HepG2 (cell line): ENCODE results near the gene CCBE1. TPM values are rescaled to one million over a fixed set of nuclear protein-coding genes. Genes with fewer than 3 reads are reported as not detected.

Experiments
- ATAC-seq: fragments of 200-7000 bp; cut with Tn5 transposase; 3 replicates; pipeline ENCODE4 v1.9.1; 2020; ENCODE audit warnings: mild to moderate bottlenecking, moderate library complexity
- BruUV-seq: library from RNA; stranded (reverse); fragments of 400-500 nt; replicated peaks from 2 replicates; lab custom pipeline; 2021; lab: Mats Ljungman, UMichigan
- CTCF ChIA-PET: fragments of 300-600 bp; formaldehyde crosslinking; extraction: SDS; loops from one replicate; lab custom pipeline; 2021; ENCODE audit warnings: low total read pairs, inconsistent platforms, low intra/inter-chr PET ratio; lab: Yijun Ruan, JAX
- POLR2A ChIA-PET: fragments of 350-600 bp; sonication (Branson Sonifier 250); formaldehyde crosslinking; loops from one replicate; lab custom pipeline; 2020; ENCODE audit warnings: antibody characterized with exemption, inconsistent platforms; lab: Yijun Ruan, JAX
- DNase-seq: peaks from one replicate; pipeline ENCODE4 v3.0.0-alpha.2; 2015; ENCODE audit warnings: low spot score
- FAIRE-seq: peaks from 3 replicates; lab custom pipeline; 2011; peaks lifted over from hg19 to GRCh38; lab: Jason Lieb, UNC
- H2AFZ ChIP-seq: one replicate; pipeline ENCODE4 v1.6.1; 2011; ENCODE audit warnings: low read length, inconsistent platforms
- H3K27ac ChIP-seq: fragments of 300-600 bp; 3 replicates; pipeline ENCODE4 v1.8.0; 2011; ENCODE audit warnings: mixed run types, mild to moderate bottlenecking, mixed read lengths, low read length, inconsistent platforms; ENCODE audit not compliant: insufficient read depth; ENCODE audit errors: extremely low read length
- H3K27me3 ChIP-seq, 2 experiments: fragments of 200-600 bp in 1 of 2; 2 replicates in 1 of 2; 3 replicates in 1 of 2; pipeline versions ENCODE4 v1.6.0 to v1.8.0; 2011; ENCODE audit warnings: low read length in 2 of 2, mild to moderate bottlenecking in 2 of 2, moderate library complexity in 2 of 2, inconsistent platforms in 1 of 2; ENCODE audit not compliant: insufficient read depth in 2 of 2, control insufficient read depth in 1 of 2
- H3K36me3 ChIP-seq, 2 experiments: fragments of 200-600 bp in 1 of 2; replicated peaks in 1 of 2; 2 replicates in 1 of 2; 3 replicates in 1 of 2; pipeline versions ENCODE4 v1.5.1 to v1.8.0; 2011; ENCODE audit warnings: low read length in 2 of 2, inconsistent platforms in 1 of 2; ENCODE audit not compliant: insufficient read depth in 2 of 2, control insufficient read depth in 1 of 2
- H3K4me1 ChIP-seq: 2 replicates; pipeline ENCODE4 v1.5.1; 2012; ENCODE audit warnings: low read length, inconsistent platforms; ENCODE audit not compliant: insufficient read depth
- H3K4me2 ChIP-seq: 2 replicates; pipeline ENCODE4 v1.6.0; 2011; ENCODE audit warnings: low read depth, low read length, inconsistent platforms
- H3K4me3 ChIP-seq, 3 experiments: fragments of 200-600 bp in 1 of 3; sonication (generic), shearing (Covaris generic) in 1 of 3; replicated peaks in 1 of 3; 2 replicates each; pipeline ENCODE4 v1.5.1; 2011 to 2016; ENCODE audit warnings: low read length in 3 of 3, inconsistent platforms in 2 of 3, low read depth in 2 of 3, mild to moderate bottlenecking in 2 of 3, control low read depth in 1 of 3, mixed read lengths in 1 of 3; ENCODE audit not compliant: insufficient read depth in 1 of 3
- H3K79me2 ChIP-seq: one replicate; pipeline ENCODE4 v1.6.1; 2011; ENCODE audit warnings: low read length, inconsistent platforms; ENCODE audit not compliant: insufficient read depth
- H3K9ac ChIP-seq: 2 replicates; pipeline ENCODE4 v1.6.0; 2011; ENCODE audit warnings: mild to moderate bottlenecking, low read depth, low read length, inconsistent platforms; ENCODE audit not compliant: insufficient read depth
- H3K9me3 ChIP-seq: 2 replicates; pipeline ENCODE4 v1.5.1; 2012; ENCODE audit warnings: mild to moderate bottlenecking, low read length
- H4K20me1 ChIP-seq: 2 replicates; pipeline ENCODE4 v1.6.0; 2011; ENCODE audit warnings: inconsistent platforms, mild to moderate bottlenecking, low read length, moderate library complexity; ENCODE audit not compliant: insufficient read depth
- CREBL2 ChIP-seq: sonication (generic); formaldehyde crosslinking; IDR thresholded peaks from 2 replicates; pipeline ENCODE4 v1.8.1; 2023; ENCODE audit warnings: missing genetic modification reagents, mild to moderate bottlenecking, borderline replicate concordance
- E2F1 ChIP-seq: sonication (generic); formaldehyde crosslinking; IDR thresholded peaks from 2 replicates; pipeline ENCODE4 v1.5.0; 2020; ENCODE audit warnings: missing genetic modification reagents
- HHEX ChIP-seq: IDR thresholded peaks from 2 replicates; pipeline ENCODE4 v1.6.1; 2016; ENCODE audit warnings: control low read depth
- MEIS1 ChIP-seq: sonication (generic); formaldehyde crosslinking; IDR thresholded peaks from 2 replicates; pipeline ENCODE4 v1.9.0; 2021; ENCODE audit warnings: mild to moderate bottlenecking, missing genetic modification reagents, moderate library complexity, borderline replicate concordance
- PREB ChIP-seq: sonication (generic); formaldehyde crosslinking; IDR thresholded peaks from 2 replicates; pipeline ENCODE4 v1.4.0; 2020; ENCODE audit warnings: missing genetic modification reagents
- REL ChIP-seq: sonication (generic); formaldehyde crosslinking; conservative IDR thresholded peaks from 2 replicates; pipeline ENCODE4 v1.8.0; 2022; ENCODE audit warnings: mild to moderate bottlenecking, missing genetic modification reagents, moderate library complexity
- SP140L ChIP-seq: sonication (generic); formaldehyde crosslinking; IDR thresholded peaks from 2 replicates; pipeline ENCODE4 v1.4.0; 2020; ENCODE audit warnings: missing genetic modification reagents, borderline replicate concordance
- TBX3 ChIP-seq: fragments of 450-650 bp; IDR thresholded peaks from 2 replicates; pipeline ENCODE4 v1.6.1; 2017; ENCODE audit warnings: antibody characterized with exemption, mild to moderate bottlenecking, inconsistent platforms, borderline replicate concordance
- THYN1 ChIP-seq: sonication (generic); formaldehyde crosslinking; IDR thresholded peaks from 2 replicates; pipeline ENCODE4 v1.8.1; 2023; ENCODE audit warnings: low read depth, mild to moderate bottlenecking, moderate library complexity, missing genetic modification reagents, borderline replicate concordance
- ZFP62 ChIP-seq: sonication (generic); formaldehyde crosslinking; IDR thresholded peaks from 2 replicates; pipeline ENCODE4 v1.4.0; 2020; ENCODE audit warnings: missing genetic modification reagents
- ZNF460 ChIP-seq: sonication (generic); formaldehyde crosslinking; IDR thresholded peaks from 2 replicates; pipeline ENCODE4 v1.5.1; 2020; ENCODE audit warnings: missing genetic modification reagents, mild to moderate bottlenecking, borderline replicate concordance
- ZNF709 ChIP-seq: sonication (generic); formaldehyde crosslinking; IDR thresholded peaks from 2 replicates; pipeline ENCODE4 v1.5.0; 2020; ENCODE audit warnings: mild to moderate bottlenecking, missing genetic modification reagents
- WGBS: methylation state at CpG from one replicate; pipeline ENCODE4 v1.1.6; 2017; ENCODE audit warnings: low lambda C conversion rate; 5-methylcytosine and 5-hydroxymethylcytosine counted together
- in situ Hi-C: cut with HindIII; loops from 2 replicates; pipeline ENCODE4 v1.10.0; 2017; ENCODE audit warnings: low pct_unique_long_range_greater_than_20kb; ENCODE audit not compliant: extremely low pct_ligation_motif_present
- intact Hi-C: fragments of 100-400 bp; cut with micrococcal nuclease; formaldehyde crosslinking; loops from one replicate; pipeline ENCODE4 v1.10.0; 2022; ENCODE audit not compliant: unreplicated experiment
- polyA plus RNA-seq, 8 experiments: library from polyadenylated mRNA; depleted of rRNA in 3 of 8; stranded (reverse) in 7 of 8; unstranded in 1 of 8; fragments of >200 nt; fragmentation: Illumina TruSeq in 4 of 8; extraction: Trizol in 4 of 8; gene quantifications; 2 replicates each; pipeline versions ENCODE4 v1.2.1 to v1.2.3, GENCODE V29; 2011 to 2016; ENCODE audit warnings: low read depth in 4 of 8, missing spikeins in 1 of 8, mixed read lengths in 1 of 8; ENCODE audit not compliant: insufficient read depth in 1 of 8
- total RNA-seq, 5 experiments: library from RNA; depleted of rRNA; stranded (reverse); fragments of >200 nt; fragmentation: Illumina TruSeq; extraction: Trizol; gene quantifications; 2 replicates each; pipeline ENCODE4 v1.2.3, GENCODE V29; 2016; ENCODE audit warnings: low read depth in 1 of 5

Gene CCBE1
- total and polyA plus RNA-seq, 2 of the 13 experiments (the other 11 are each of a cell fraction or from before 2014, with no cell fraction given), result not detected

- ChIA-PET CTCF (no interaction called here), POLR2A (no interaction called here)
- H3K9me3 ChIP-seq, result peaks cover 7% of the 10 kb centered on the region; the same call in 1 of the 2 replicates
- H3K4me1 ChIP-seq, result no peaks in the 10 kb centered on the region
- in situ Hi-C loops, result no loop called here
- WGBS, result 49% methylated on average over 3 of the region's 3 CpGs
- no peaks in the 10 kb centered on the region for H3K36me3 ChIP-seq
- H3K27ac ChIP-seq, result no peak overlapping the region
- intact Hi-C loops, result no loop called here
- no peak overlapping the region for H2AFZ ChIP-seq
- H4K20me1 ChIP-seq, result no peaks in the 10 kb centered on the region
- H3K4me2 ChIP-seq, result no peak overlapping the region
- no peak overlapping the region for H3K9ac ChIP-seq
- no peak for DNase-seq
- no peak for ATAC-seq
- peaks cover 0 to 14% of the 10 kb centered on the region in 2 experiments; a peak in 2 of 5 replicates for H3K27me3 ChIP-seq
- BruUV-seq, result no TSS peak
- TF ChIP-seq HHEX (CRISPR knock-in tag) (no peak), ZFP62 (CRISPR knock-in tag) (no peak), PREB (CRISPR knock-in tag) (no peak), ZNF709 (CRISPR knock-in tag) (no peak), MEIS1 (CRISPR knock-in tag) (no peak), THYN1 (CRISPR knock-in tag) (no peak), E2F1 (no peak), REL (CRISPR knock-in tag) (no peak), SP140L (CRISPR knock-in tag) (no peak), CREBL2 (CRISPR knock-in tag) (no peak), ZNF460 (CRISPR knock-in tag) (no peak), TBX3 (no peak)
- TF ChIP-seq, all 625 proteins: peak for 0
- FAIRE-seq, result no peak
- no peak overlapping the region for H3K4me3 ChIP-seq
- H3K79me2 ChIP-seq, result no peaks in the 10 kb centered on the region
These were observed 100.2 kb downstream of the CCBE1 start for GRCh38 chr18:59597049-59597448.
